Hepatocyte (in vitro differentiated cells): ENCODE measurements around the gene IQCN. TPM values are rescaled to one million over a fixed set of nuclear protein-coding genes. Genes with fewer than 3 reads are reported as not detected.

Experiments
- DNase-seq: peaks from one replicate; pipeline ENCODE4 v3.0.0-alpha.2; 2016; ENCODE audit warnings: low spot score
- H2AFZ ChIP-seq: fragments of 200-600 bp; sonication (generic); 2 replicates; pipeline ENCODE4 v1.6.0; 2016; ENCODE audit warnings: antibody characterized with exemption, mild to moderate bottlenecking
- H3K27ac ChIP-seq: fragments of 200-600 bp; sonication (generic); 2 replicates; pipeline ENCODE4 v1.5.1; 2016; ENCODE audit warnings: mild to moderate bottlenecking
- H3K27me3 ChIP-seq: fragments of 200-600 bp; sonication (generic); 2 replicates; pipeline ENCODE4 v1.6.1; 2016
- H3K36me3 ChIP-seq: fragments of 200-600 bp; sonication (generic); replicated peaks from 2 replicates; pipeline ENCODE4 v1.5.1; 2016; ENCODE audit warnings: low read depth; ENCODE audit not compliant: insufficient read depth
- H3K4me1 ChIP-seq: fragments of 200-600 bp; sonication (generic); 2 replicates; pipeline ENCODE4 v1.5.1; 2016; ENCODE audit warnings: mild to moderate bottlenecking, moderate library complexity; ENCODE audit not compliant: insufficient read depth
- H3K4me2 ChIP-seq: fragments of 200-600 bp; sonication (generic); 2 replicates; pipeline ENCODE4 v1.6.0; 2016
- H3K4me3 ChIP-seq: fragments of 200-600 bp; sonication (generic); 2 replicates; pipeline ENCODE4 v1.5.1; 2016; ENCODE audit warnings: mild to moderate bottlenecking
- H3K79me2 ChIP-seq: fragments of 200-600 bp; sonication (generic); 2 replicates; pipeline ENCODE4 v1.6.0; 2017; ENCODE audit warnings: mild to moderate bottlenecking
- H3K9me2 ChIP-seq: fragments of 200-600 bp; sonication (generic); replicated peaks from 2 replicates; pipeline ENCODE4 v1.6.0; 2017; ENCODE audit warnings: mild to moderate bottlenecking; ENCODE audit not compliant: insufficient read depth
- H3K9me3 ChIP-seq: fragments of 200-600 bp; sonication (generic); 2 replicates; pipeline ENCODE4 v1.5.1; 2016; ENCODE audit warnings: low read depth, mild to moderate bottlenecking
- H4K20me1 ChIP-seq: fragments of 200-600 bp; sonication (generic); 2 replicates; pipeline ENCODE4 v1.6.0; 2016; ENCODE audit warnings: mild to moderate bottlenecking; ENCODE audit not compliant: insufficient read depth, poor library complexity, severe bottlenecking
- CTCF ChIP-seq: fragments of 200-600 bp; sonication (generic); IDR thresholded peaks from 2 replicates; pipeline ENCODE4 v1.5.1; 2016; ENCODE audit warnings: antibody characterized with exemption, mild to moderate bottlenecking; ENCODE audit not compliant: poor library complexity
- EZH2 ChIP-seq: fragments of 200-600 bp; sonication (generic); IDR thresholded peaks from 2 replicates; pipeline ENCODE4 v1.6.1; 2016; ENCODE audit warnings: antibody characterized with exemption, mild to moderate bottlenecking, borderline replicate concordance
- EZH2phosphoT487 ChIP-seq: fragments of 200-600 bp; sonication (generic); IDR thresholded peaks from one replicate; pipeline ENCODE4 v1.6.1; 2018; ENCODE audit warnings: antibody characterized with exemption, mild to moderate bottlenecking, low read depth, moderate library complexity; ENCODE audit not compliant: unreplicated experiment, severe bottlenecking
- WGBS: methylation state at CpG from one replicate; pipeline ENCODE4 v1.1.6; 2016; ENCODE audit warnings: low lambda C conversion rate; ENCODE audit errors: missing lambda C conversion rate; 5-methylcytosine and 5-hydroxymethylcytosine counted together
- polyA plus RNA-seq: library from polyadenylated mRNA; unstranded; fragments of >200 nt; fragmentation: Nextera tagmentation; extraction: Ambion mirVana; gene quantifications from 2 replicates; pipeline ENCODE4 v1.2.1, GENCODE V29; 2016
- total RNA-seq: library from RNA; depleted of rRNA; stranded (reverse); fragments of >200 nt; gene quantifications from 2 replicates; pipeline ENCODE4 v1.2.3, GENCODE V29; 2014

IQCN gene
- total and polyA plus RNA-seq, 2 experiments from 2014 or later, result 1.5 to 3.7 TPM

- Histone ChIP-seq H3K36me3 (no peaks in the 10 kb centered on the region), H3K4me2 (no peak overlapping the region), H3K27ac (no peak overlapping the region), H4K20me1 (peaks cover 5% of the 10 kb centered on the region), H3K9me2 (no peaks in the 10 kb centered on the region), H3K4me3 (no peak overlapping the region), H3K9me3 (no peaks in the 10 kb centered on the region), H2AFZ (no peak overlapping the region), H3K4me1 (no peaks in the 10 kb centered on the region), H3K79me2 (no peaks in the 10 kb centered on the region), H3K27me3 (no peaks in the 10 kb centered on the region)
- WGBS, result 94% methylated on average over 38 of the region's 42 CpGs
- no peak for DNase-seq
- TF ChIP-seq EZH2phosphoT487, result no peak
These were observed 7.2 kb downstream of the IQCN start for GRCh38 chr19:18266771-18267686.

DNA sequence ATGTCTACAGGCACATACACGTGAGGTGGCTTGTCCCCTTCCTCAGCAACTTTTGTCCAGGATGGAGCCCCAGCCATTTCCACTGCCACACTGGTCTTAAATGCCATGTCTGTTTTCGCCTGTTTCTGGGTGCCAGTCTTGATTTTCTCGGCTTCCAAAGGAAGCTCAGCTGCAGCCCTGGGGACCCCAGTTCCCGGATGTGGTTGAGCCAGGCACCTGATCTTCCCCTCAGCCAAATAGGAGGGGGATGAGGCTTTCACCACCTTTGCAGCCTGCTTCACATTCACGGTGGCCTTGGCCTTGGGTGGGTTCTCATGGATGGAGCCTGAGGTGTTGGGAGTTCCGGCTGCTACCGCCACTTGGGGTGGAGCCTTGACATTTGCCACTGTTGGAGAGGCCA, 8.7 kb downstream of the IQCN start:
- Histone ChIP-seq H2AFZ (no peak overlapping the region), H3K79me2 (no peaks in the 10 kb centered on the region), H3K4me2 (no peak overlapping the region), H3K36me3 (no peaks in the 10 kb centered on the region), H3K27ac (no peak overlapping the region), H3K4me3 (no peak overlapping the region), H3K9me2 (no peaks in the 10 kb centered on the region), H3K4me1 (no peaks in the 10 kb centered on the region), H3K9me3 (no peaks in the 10 kb centered on the region), H4K20me1 (no peaks in the 10 kb centered on the region), H3K27me3 (no peaks in the 10 kb centered on the region)
- no peak for DNase-seq
- 97% methylated on average over 7 of the region's 7 CpGs for WGBS
- TF ChIP-seq EZH2, result no peak
- TF ChIP-seq CTCF, result no peak
- no peak for TF ChIP-seq EZH2phosphoT487

DNA sequence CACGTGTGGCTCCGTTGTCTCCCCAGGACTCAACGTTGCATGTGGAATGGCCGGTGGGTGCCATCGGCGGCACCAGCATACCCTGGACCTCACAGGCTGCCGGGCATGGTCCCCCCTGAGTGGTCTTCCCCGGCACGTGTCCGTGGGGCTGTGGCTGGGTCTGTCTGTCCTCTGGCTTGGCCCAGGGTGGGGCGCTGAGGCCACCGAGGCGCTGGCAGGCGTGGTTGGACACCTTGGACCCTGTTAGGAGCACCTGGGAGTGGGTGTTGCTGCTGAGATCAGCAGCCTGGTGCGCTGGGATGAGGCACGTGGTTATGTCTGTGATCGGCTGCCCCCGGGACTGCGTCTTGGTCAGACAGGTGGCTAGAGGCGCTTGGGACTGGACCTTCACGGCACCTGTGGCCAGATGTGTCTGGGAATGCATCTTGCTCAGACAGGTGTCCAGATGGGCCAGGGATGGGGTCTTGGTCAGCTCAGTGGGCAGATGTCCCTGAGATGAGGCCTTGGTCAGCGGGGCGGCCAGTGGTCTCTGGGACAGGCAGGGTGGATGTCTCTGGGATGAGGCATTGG, 9.2 kb downstream of the IQCN start:
- Histone ChIP-seq H3K79me2 (no peaks in the 10 kb centered on the region), H4K20me1 (no peaks in the 10 kb centered on the region), H3K9me3 (no peaks in the 10 kb centered on the region), H3K4me2 (no peak overlapping the region), H3K27me3 (no peaks in the 10 kb centered on the region), H3K4me1 (no peaks in the 10 kb centered on the region), H3K9me2 (no peaks in the 10 kb centered on the region), H3K36me3 (no peaks in the 10 kb centered on the region), H3K27ac (no peak overlapping the region), H2AFZ (no peak overlapping the region), H3K4me3 (no peak overlapping the region)
- WGBS, result 98% methylated on average over 23 of the region's 23 CpGs
- no peak for TF ChIP-seq EZH2phosphoT487
- DNase-seq, result no peak

- Histone ChIP-seq H3K27ac (no peak overlapping the region), H3K79me2 (no peaks in the 10 kb centered on the region), H3K4me2 (no peak overlapping the region), H4K20me1 (no peaks in the 10 kb centered on the region), H3K36me3 (no peaks in the 10 kb centered on the region), H3K9me3 (no peaks in the 10 kb centered on the region), H2AFZ (no peak overlapping the region), H3K4me3 (no peak overlapping the region), H3K27me3 (no peaks in the 10 kb centered on the region), H3K4me1 (no peaks in the 10 kb centered on the region), H3K9me2 (no peaks in the 10 kb centered on the region)
- TF ChIP-seq EZH2 (no peak), EZH2phosphoT487 (no peak), CTCF (no peak)
- WGBS, result 94% methylated on average over 21 of the region's 23 CpGs
- DNase-seq, result no peak
These were observed 10.0 kb downstream of the IQCN start for GRCh38 chr19:18264137-18264854.
